Measurements from ENCODE around the gene PSMB10. TPM values are rescaled to one million over a fixed set of nuclear protein-coding genes. Genes with fewer than 3 reads are reported as not detected.

Gene PSMB10
- total and polyA plus RNA-seq, 2 of the 8 experiments (the other 6 are each of a cell fraction or from before 2014, with no cell fraction given), result 32.1 to 61.9 TPM

- TF ChIP-seq USF2 (IDR thresholded peaks at IDR 0.05; ENCODE audit: low read length) (peak; percentile 87), EGR1 (IDR thresholded peaks at IDR 0.05; ENCODE audit: borderline replicate concordance, low read depth, low read length) (peak; percentile 42; the same call in 1 of the 2 replicates), GABPA (IDR thresholded peaks at IDR 0.05; ENCODE audit: borderline replicate concordance, insufficient read depth, low read length) (peak; percentile 83), CBX8 (IDR thresholded peaks at IDR 0.05; ENCODE audit: borderline replicate concordance, low read depth, low read length) (no peak), EP300 (IDR thresholded peaks at IDR 0.05; ENCODE audit: borderline replicate concordance in 1 of 2, low read depth in 2 of 2, low read length in 2 of 2) (no peak), POLR2AphosphoS5 (IDR thresholded peaks at IDR 0.05; ENCODE audit: low read depth, low read length) (peak; percentile 92), E2F6 (IDR thresholded peaks at IDR 0.05) (peak; percentile 63), YY1 (IDR thresholded peaks at IDR 0.05; ENCODE audit: low read depth, low read length) (peak; percentile 27; the same call in 1 of the 2 replicates), TBP (IDR thresholded peaks at IDR 0.05; ENCODE audit: low read depth, low read length) (0 out of 2 replicates have a peak, but pooled peaks have one; percentile 21), RAD21 (IDR thresholded peaks at IDR 0.05 in 1 of 2, conservative IDR thresholded peaks at IDR 0.05 in 1 of 2; ENCODE audit: low read depth in 2 of 2, low read length in 2 of 2) (no peak), SP4 (IDR thresholded peaks at IDR 0.05; ENCODE audit: low read length) (0 out of 2 replicates have a peak, but pooled peaks have one; percentile 52), RNF2 (IDR thresholded peaks at IDR 0.05; ENCODE audit: borderline replicate concordance, low read depth, low read length, missing control alignments, poor library complexity, severe bottlenecking) (no peak), NANOG (IDR thresholded peaks at IDR 0.05; ENCODE audit: insufficient read depth, low read depth, low read length, poor library complexity, severe bottlenecking) (no peak), ASH2L (IDR thresholded peaks at IDR 0.05; ENCODE audit: low read length) (peak; percentile 79), GTF2F1 (IDR thresholded peaks at IDR 0.05; ENCODE audit: borderline replicate concordance, low read depth, low read length) (no peak), FOSL1 (IDR thresholded peaks at IDR 0.05; ENCODE audit: insufficient read depth, low read depth, low read length) (no peak), CTBP2 (IDR thresholded peaks at IDR 0.05; ENCODE audit: borderline replicate concordance, insufficient read depth, insufficient read length, low read length) (no peak), SP2 (IDR thresholded peaks at IDR 0.05; ENCODE audit: low read length) (no peak), SP1 (IDR thresholded peaks at IDR 0.05; ENCODE audit: low read depth, low read length) (peak; percentile 68; the same call in 1 of the 2 replicates), SAP30 (IDR thresholded peaks at IDR 0.05; ENCODE audit: insufficient read depth, insufficient replicate concordance, low read length) (peak; percentile 49), JUND (IDR thresholded peaks at IDR 0.05; ENCODE audit: low read length) (no peak)
These were observed 1.1 kb downstream of the PSMB10 start (continued) for GRCh38 chr16:67935402-67936123.

All from H1 (cell line).